ENCODE data around the gene MXD4.
"Not testable (repeated sequence)": the region's sequence is repeated elsewhere in the genome, so short reads cannot be mapped to it uniquely, and the experiment has no call there.

The MXD4 gene

GRCh38 chr4:2217726-2218125 lies 44.2 kb downstream of the MXD4 start:
- DNase-seq = no peak

- DNase-seq = no peak
These were observed 49.1 kb downstream of the MXD4 start for GRCh38 chr4:2212831-2213230.

- not testable (repeated sequence) for DNase-seq
These were observed 59.1 kb downstream of the MXD4 start for GRCh38 chr4:2202789-2203188.

Data from stimulated activated CD4-positive, alpha-beta T cell treated with anti-CD3 and anti-CD28 coated beads, Interleukin-2, amount 100 ng/mL, for 24 hours (primary cell).